Nephron (organoid): ENCODE data around the gene PRAMEF2.
"Not testable (repeated sequence)": the region's sequence is repeated elsewhere in the genome, so short reads cannot be mapped to it uniquely, and the experiment has no call there.

Source experiments
- H3K27ac Mint-ChIP-seq, 3 experiments: 2 replicates each; pipeline ENCODE4 v1.8.0; 2020; ENCODE audit warnings: mixed read lengths in 3 of 3, mild to moderate bottlenecking in 2 of 3, moderate library complexity in 1 of 3
- H3K27me3 Mint-ChIP-seq: 2 replicates; pipeline ENCODE4 v1.8.0; 2021; ENCODE audit warnings: low read depth, mild to moderate bottlenecking, moderate library complexity, mixed read lengths
- H3K36me3 Mint-ChIP-seq: 2 replicates; pipeline ENCODE4 v1.8.0; 2020; ENCODE audit warnings: low read depth, mixed read lengths
- H3K4me1 Mint-ChIP-seq: 2 replicates; pipeline ENCODE4 v1.8.0; 2020; ENCODE audit warnings: mixed read lengths
- H3K4me3 Mint-ChIP-seq, 3 experiments: 2 replicates each; pipeline ENCODE4 v1.8.0; 2020; ENCODE audit warnings: mild to moderate bottlenecking in 3 of 3, mixed read lengths in 3 of 3, moderate library complexity in 2 of 3
- H3K9me3 Mint-ChIP-seq: 2 replicates; pipeline ENCODE4 v1.8.0; 2020; ENCODE audit warnings: mixed read lengths
- CTCF ChIP-seq, 3 experiments: fragments of 200-600 bp; sonication (generic); IDR thresholded peaks; one replicate each; pipeline ENCODE4 v1.5.0; 2021; ENCODE audit warnings: antibody characterized with exemption in 3 of 3; ENCODE audit not compliant: unreplicated experiment in 3 of 3

PRAMEF2 gene

GRCh38 chr1:12851779-12852178, 5.1 kb upstream of the PRAMEF2 start:
- Mint-ChIP-seq H3K4me1 (no peaks in the 10 kb centered on the region), H3K9me3 (peaks cover 13% of the 10 kb centered on the region), H3K27me3 (no peaks in the 10 kb centered on the region), H3K27ac (no peak overlapping the region), H3K36me3 (no peaks in the 10 kb centered on the region), H3K4me3 (no peak overlapping the region)
- TF ChIP-seq CTCF (IDR thresholded peaks at IDR 0.05; ENCODE audit: unreplicated experiment in 3 of 3), result no peak

- H3K9me3 Mint-ChIP-seq, H3K27me3 Mint-ChIP-seq, H3K27ac Mint-ChIP-seq, H3K36me3 Mint-ChIP-seq, H3K4me1 Mint-ChIP-seq, H3K4me3 Mint-ChIP-seq: not testable (repeated sequence)
These were observed 6.4 kb downstream of the PRAMEF2 start for GRCh38 chr1:12863131-12863880.

GRCh38 chr1:12878453-12878852, 21.6 kb downstream of the PRAMEF2 start:
- H3K4me3 Mint-ChIP-seq, H3K36me3 Mint-ChIP-seq, H3K9me3 Mint-ChIP-seq, H3K27me3 Mint-ChIP-seq, H3K27ac Mint-ChIP-seq, H3K4me1 Mint-ChIP-seq: not testable (repeated sequence)

GRCh38 chr1:12886101-12886500, 29.2 kb downstream of the PRAMEF2 start, which contains the start of gene PRAMEF4:
TSS of gene PRAMEF4 (minus strand) at chr1:12886201. CDS start at chr1:12883394, 2,807 bp downstream.
- H3K27ac Mint-ChIP-seq, H3K27me3 Mint-ChIP-seq, H3K9me3 Mint-ChIP-seq, H3K36me3 Mint-ChIP-seq, H3K4me1 Mint-ChIP-seq, H3K4me3 Mint-ChIP-seq: not testable (repeated sequence)

- not testable (repeated sequence) for H3K27me3 Mint-ChIP-seq, H3K4me3 Mint-ChIP-seq, H3K36me3 Mint-ChIP-seq, H3K4me1 Mint-ChIP-seq, H3K27ac Mint-ChIP-seq, H3K9me3 Mint-ChIP-seq
These were observed 41.3 kb downstream of the PRAMEF2 start, which contains the start of gene PRAMEF10 for GRCh38 chr1:12898170-12898569. TSS of gene PRAMEF10 (minus strand) at chr1:12898270. CDS start at chr1:12895847, 2,423 bp downstream.

- not testable (repeated sequence) for H3K27me3 Mint-ChIP-seq, H3K4me1 Mint-ChIP-seq, H3K4me3 Mint-ChIP-seq, H3K36me3 Mint-ChIP-seq, H3K9me3 Mint-ChIP-seq, H3K27ac Mint-ChIP-seq
These were observed 42.3 kb downstream of the PRAMEF2 start for GRCh38 chr1:12899186-12899585.

- H3K4me3 Mint-ChIP-seq, H3K4me1 Mint-ChIP-seq, H3K36me3 Mint-ChIP-seq, H3K9me3 Mint-ChIP-seq, H3K27me3 Mint-ChIP-seq, H3K27ac Mint-ChIP-seq: not testable (repeated sequence)
These were observed 47.1 kb downstream of the PRAMEF2 start for GRCh38 chr1:12903793-12904572.
